DND-41 (cell line): ENCODE results near the gene PIK3AP1.

Experiments
- CTCF ChIP-seq: IDR thresholded peaks from 2 replicates; pipeline ENCODE4 v1.5.1; 2012; ENCODE audit warnings: borderline replicate concordance, low read length, moderate library complexity, mild to moderate bottlenecking; ENCODE audit not compliant: poor library complexity, severe bottlenecking; ENCODE audit errors: extremely low read depth
- EZH2 ChIP-seq: IDR thresholded peaks from 3 replicates; pipeline ENCODE4 v1.6.1; 2012; ENCODE audit warnings: borderline replicate concordance, low read depth, mild to moderate bottlenecking, moderate library complexity, low read length, inconsistent platforms; ENCODE audit not compliant: severe bottlenecking

- TF ChIP-seq CTCF (no peak), EZH2 (no peak)
These were observed 142.3 kb downstream of the PIK3AP1 start for GRCh38 chr10:96578022-96578421.
